Measurements from ENCODE around the gene IPO4.

IPO4 gene

DNA sequence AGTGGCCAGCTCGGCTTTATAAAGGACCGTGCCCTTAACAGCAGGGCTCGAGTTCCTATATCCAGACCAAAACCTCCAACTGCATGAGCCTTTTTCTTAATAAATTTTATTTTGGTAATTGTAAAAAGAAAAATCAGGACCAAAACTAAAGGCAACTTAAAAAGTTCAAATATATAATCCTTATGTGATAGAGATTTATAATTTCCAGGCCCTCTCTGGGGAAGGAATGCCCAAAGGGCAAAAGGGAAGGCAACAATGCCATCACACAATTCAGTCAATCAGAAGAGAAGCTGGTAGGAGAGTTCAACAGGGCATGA lies 401 bp upstream of the IPO4 start:
- no peak for DNase-seq (ENCODE audit: low read depth)
- no peak for TF ChIP-seq CTCF (IDR thresholded peaks at IDR 0.05; ENCODE audit: insufficient read depth, low read depth, low read length, missing control alignments)
- H3K4me3 ChIP-seq (ENCODE audit: low read depth, low read length) = peak overlapping the region; percentile 64

DNA sequence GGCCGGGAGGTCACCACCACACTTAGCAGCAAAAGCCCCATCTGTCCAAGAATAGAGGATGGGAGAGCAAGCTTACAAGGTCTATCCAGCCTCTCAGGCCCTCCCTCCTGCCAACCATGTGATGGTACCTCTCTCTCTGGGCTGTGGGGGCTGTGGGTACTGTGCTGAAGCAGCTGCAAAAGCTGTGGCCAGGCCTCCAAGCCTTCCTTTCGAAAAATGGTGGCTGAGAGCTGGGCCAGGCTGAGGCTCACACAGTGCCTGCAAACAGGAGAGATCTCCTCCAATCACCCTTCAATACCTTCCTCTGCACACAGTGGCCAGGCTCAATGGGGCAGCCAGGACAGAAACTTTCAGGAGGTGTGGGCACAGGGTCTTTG lies 1.1 kb downstream of the IPO4 start:
- no peak for DNase-seq (ENCODE audit: low read depth)
- TF ChIP-seq CTCF (IDR thresholded peaks at IDR 0.05; ENCODE audit: insufficient read depth, low read depth, low read length, missing control alignments) = no peak
- H3K4me3 ChIP-seq (ENCODE audit: low read depth, low read length) = peak overlapping the region; percentile 64

DNA sequence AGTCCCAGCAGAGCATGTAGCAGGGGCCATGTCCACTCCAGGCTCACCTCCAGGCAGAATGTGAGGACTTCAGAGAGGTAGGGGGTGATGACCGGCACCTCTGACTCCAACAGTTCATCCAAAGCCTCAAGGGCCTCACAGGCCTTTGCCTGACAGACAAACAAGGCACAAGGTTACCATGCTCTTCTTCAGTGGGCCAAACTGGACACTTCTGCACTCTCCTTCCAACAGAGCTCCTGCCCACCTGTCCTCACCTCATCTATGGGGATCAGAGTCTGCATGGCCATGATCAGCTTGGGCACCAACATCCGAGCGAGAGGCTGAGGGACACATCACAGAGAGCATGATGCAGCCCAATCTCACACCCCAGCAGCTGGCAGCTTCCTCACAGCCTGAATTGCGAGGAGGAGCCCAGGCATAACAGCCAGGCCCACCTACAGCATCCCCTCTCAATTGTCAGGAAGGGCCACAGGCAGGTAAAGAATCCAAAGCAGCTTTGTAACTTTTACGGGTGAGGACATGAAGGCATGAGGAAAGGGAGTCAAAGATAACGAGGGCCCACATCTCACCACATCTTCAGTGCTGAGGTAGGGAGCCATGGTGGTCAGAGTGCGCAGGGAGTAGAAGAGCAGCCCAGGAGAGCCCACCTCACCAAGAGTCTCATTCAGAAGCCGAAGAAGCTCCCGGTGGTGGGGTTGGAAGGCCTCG lies 1.6 kb downstream of the IPO4 start:
- no peak overlapping the region for H3K4me3 ChIP-seq (ENCODE audit: low read depth, low read length)
- no peak for DNase-seq (ENCODE audit: low read depth)
- TF ChIP-seq CTCF (IDR thresholded peaks at IDR 0.05; ENCODE audit: insufficient read depth, low read depth, low read length, missing control alignments) = no peak

GRCh38 chr14:24185741-24186140 lies 2.9 kb downstream of the IPO4 start:
- DNase-seq (ENCODE audit: low read depth) = no peak
- no peak for TF ChIP-seq CTCF (IDR thresholded peaks at IDR 0.05; ENCODE audit: insufficient read depth, low read depth, low read length, missing control alignments)
- no peak overlapping the region for H3K4me3 ChIP-seq (ENCODE audit: low read depth, low read length)

- no peak for TF ChIP-seq CTCF (IDR thresholded peaks at IDR 0.05; ENCODE audit: insufficient read depth, low read depth, low read length, missing control alignments)
- H3K4me3 ChIP-seq (ENCODE audit: low read depth, low read length) = no peak overlapping the region
- no peak for DNase-seq (ENCODE audit: low read depth)
Observed at GRCh38 chr14:24185026-24185425, 3.6 kb downstream of the IPO4 start.

- no peak for TF ChIP-seq CTCF (IDR thresholded peaks at IDR 0.05; ENCODE audit: insufficient read depth, low read depth, low read length, missing control alignments)
- DNase-seq (ENCODE audit: low read depth) = no peak
- H3K4me3 ChIP-seq (ENCODE audit: low read depth, low read length) = no peak overlapping the region
Observed at GRCh38 chr14:24184104-24184970, 4.3 kb downstream of the IPO4 start.

All from GM12865 (cell line).